HEK293T (cell line): ENCODE data around the gene CELA2B.

ENCODE experiments used
- ARNT ChIP-seq: fragments of 450-650 bp; IDR thresholded peaks from 2 replicates; pipeline ENCODE4 v1.6.1; 2017; ENCODE audit warnings: mild to moderate bottlenecking
- BHLHE40 ChIP-seq: fragments of 450-650 bp; IDR thresholded peaks from 2 replicates; pipeline ENCODE4 v1.6.1; 2016; ENCODE audit warnings: mild to moderate bottlenecking, moderate library complexity, borderline replicate concordance
- CTBP1 ChIP-seq: fragments of 450-650 bp; IDR thresholded peaks from 2 replicates; pipeline ENCODE4 v1.6.1; 2016; ENCODE audit warnings: borderline replicate concordance
- ELF4 ChIP-seq: fragments of 450-650 bp; IDR thresholded peaks from 2 replicates; pipeline ENCODE4 v1.6.1; 2017; ENCODE audit warnings: antibody characterized with exemption
- FOXK2 ChIP-seq: fragments of 450-650 bp; IDR thresholded peaks from 2 replicates; pipeline ENCODE4 v1.6.1; 2016; ENCODE audit warnings: mild to moderate bottlenecking
- FOXM1 ChIP-seq: fragments of 450-650 bp; IDR thresholded peaks from 2 replicates; pipeline ENCODE4 v1.6.1; 2017; ENCODE audit warnings: mild to moderate bottlenecking, borderline replicate concordance
- HDGF ChIP-seq: fragments of 450-650 bp; IDR thresholded peaks from 2 replicates; pipeline ENCODE4 v1.6.1; 2017; ENCODE audit warnings: antibody characterized with exemption, borderline replicate concordance
- L3MBTL2 ChIP-seq: fragments of 450-650 bp; conservative IDR thresholded peaks from 2 replicates; pipeline ENCODE4 v1.6.1; 2016; ENCODE audit warnings: mild to moderate bottlenecking
- PKNOX1 ChIP-seq: fragments of 450-650 bp; IDR thresholded peaks from 2 replicates; pipeline ENCODE4 v1.6.1; 2016
- SP1 ChIP-seq: fragments of 450-650 bp; IDR thresholded peaks from 2 replicates; pipeline ENCODE4 v1.6.1; 2017
- SUZ12 ChIP-seq: fragments of 450-650 bp; IDR thresholded peaks from 2 replicates; pipeline ENCODE4 v1.6.1; 2016; ENCODE audit warnings: mild to moderate bottlenecking
- TARDBP ChIP-seq: fragments of 450-650 bp; IDR thresholded peaks from 2 replicates; pipeline ENCODE4 v1.6.1; 2016
- ZNF384 ChIP-seq: fragments of 450-650 bp; IDR thresholded peaks from 2 replicates; pipeline ENCODE4 v1.6.1; 2016

DNA sequence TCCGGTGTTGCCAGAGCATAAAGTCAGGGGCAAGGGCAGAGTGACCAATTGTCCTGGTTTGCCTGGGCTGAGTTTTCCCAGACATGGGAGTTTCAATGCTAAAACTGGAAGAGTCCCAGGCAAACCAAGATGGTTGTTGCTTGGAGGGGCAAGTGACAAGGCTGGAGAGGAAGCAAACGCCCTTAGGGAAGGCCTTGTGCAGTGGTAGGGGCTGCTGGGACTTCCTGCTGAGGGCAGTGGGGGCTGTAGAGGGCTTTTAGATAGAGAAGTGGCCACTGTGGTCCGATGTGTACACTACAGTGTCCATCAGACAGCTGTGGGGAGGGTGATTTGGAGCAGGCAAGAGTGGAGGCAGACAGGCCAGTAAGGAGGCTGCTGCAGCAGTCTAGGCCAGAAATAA lies 26.3 kb upstream of the CELA2B start:
- TF ChIP-seq BHLHE40 (no peak), SUZ12 (no peak), PKNOX1 (no peak), TARDBP (no peak), ELF4 (no peak), FOXM1 (no peak), ARNT (no peak), CTBP1 (no peak), HDGF (no peak), SP1 (no peak), FOXK2 (no peak), ZNF384 (no peak), L3MBTL2 (no peak)
